Testis (tissue), 3 donors: ENCODE data around the gene TMEM42. TPM values are rescaled to one million over a fixed set of nuclear protein-coding genes. Genes with fewer than 3 reads are reported as not detected.

Experiments
- DNase-seq: peaks from one replicate; pipeline ENCODE4 v3.0.0-alpha.2; 2019
- H3K27ac ChIP-seq, 2 donors: fragments of 200-600 bp; sonication (generic); one replicate each; pipeline ENCODE4 v1.5.1; 2019
- H3K27me3 ChIP-seq: fragments of 200-600 bp; sonication (generic); one replicate; pipeline ENCODE4 v1.5.1; 2019
- H3K36me3 ChIP-seq: fragments of 200-600 bp; sonication (generic); one replicate; pipeline ENCODE4 v1.5.1; 2017; ENCODE audit warnings: low read depth; ENCODE audit errors: missing control alignments
- H3K4me1 ChIP-seq: fragments of 200-600 bp; sonication (generic); one replicate; pipeline ENCODE4 v1.5.1; 2019
- H3K4me3 ChIP-seq, 2 donors: fragments of 200-600 bp; sonication (generic); one replicate each; pipeline ENCODE4 v1.5.1; 2017 to 2019
- H3K9me3 ChIP-seq: fragments of 200-600 bp; sonication (generic); one replicate; pipeline ENCODE4 v1.5.1; 2017
- POLR2A ChIP-seq: fragments of 450-650 bp; IDR thresholded peaks from one replicate; pipeline ENCODE4 v1.6.1; 2017; ENCODE audit warnings: antibody characterized with exemption, mild to moderate bottlenecking, moderate library complexity
- WGBS, 2 donors: methylation state at CpG; one replicate each; pipeline ENCODE4 v1.1.5; 2018; 5-methylcytosine and 5-hydroxymethylcytosine counted together
- intact Hi-C: fragments of 100-400 bp; cut with DNase I; formaldehyde crosslinking; loops from one replicate; pipeline ENCODE4 v1.15.1; 2023; ENCODE audit warnings: low total_unique reads
- polyA plus RNA-seq: library from polyadenylated mRNA; stranded (reverse); fragments of 350-450 nt; fragmentation: Illumina TruSeq; extraction: RNeasy Lipid Tissue Mini Kit (QIAGEN cat#74804); gene quantifications from one replicate; pipeline ENCODE4 v1.2.3, GENCODE V29; 2014; ENCODE audit warnings: low read depth, low replicate concordance; ENCODE audit not compliant: insufficient read depth
- total RNA-seq, 2 donors: library from RNA; depleted of rRNA; stranded (reverse); fragments of >200 nt; gene quantifications; one replicate each; pipeline ENCODE4 v1.2.3, GENCODE V29; 2016
- TF ChIP-seq, protein P1 (sequence below), 3 experiments: fragments of 450-650 bp in 2 of 3; fragments of 200-600 bp in 1 of 3; sonication (generic) in 1 of 3; IDR thresholded peaks; one replicate each; pipeline ENCODE4 v1.5.1; 2016 to 2019; ENCODE audit warnings: antibody characterized with exemption in 3 of 3, mild to moderate bottlenecking in 2 of 3, moderate library complexity in 1 of 3

Gene TMEM42
- total and polyA plus RNA-seq, 3 donors from 2014 or later: 42.2 to 46.4 (median 42.2) TPM

- DNase-seq: no peak
- Histone ChIP-seq H3K4me1 (no peaks in the 10 kb centered on the region), H3K27ac (no peak overlapping the region), H3K4me3 (no peak overlapping the region), H3K9me3 (no peaks in the 10 kb centered on the region), H3K27me3 (no peaks in the 10 kb centered on the region), H3K36me3 (no peaks in the 10 kb centered on the region)
- 90 to 92% methylated on average over 4 of the region's 4 CpGs for WGBS, 2 donors
- intact Hi-C loops: no loop called here
- TF ChIP-seq, protein P1, sequence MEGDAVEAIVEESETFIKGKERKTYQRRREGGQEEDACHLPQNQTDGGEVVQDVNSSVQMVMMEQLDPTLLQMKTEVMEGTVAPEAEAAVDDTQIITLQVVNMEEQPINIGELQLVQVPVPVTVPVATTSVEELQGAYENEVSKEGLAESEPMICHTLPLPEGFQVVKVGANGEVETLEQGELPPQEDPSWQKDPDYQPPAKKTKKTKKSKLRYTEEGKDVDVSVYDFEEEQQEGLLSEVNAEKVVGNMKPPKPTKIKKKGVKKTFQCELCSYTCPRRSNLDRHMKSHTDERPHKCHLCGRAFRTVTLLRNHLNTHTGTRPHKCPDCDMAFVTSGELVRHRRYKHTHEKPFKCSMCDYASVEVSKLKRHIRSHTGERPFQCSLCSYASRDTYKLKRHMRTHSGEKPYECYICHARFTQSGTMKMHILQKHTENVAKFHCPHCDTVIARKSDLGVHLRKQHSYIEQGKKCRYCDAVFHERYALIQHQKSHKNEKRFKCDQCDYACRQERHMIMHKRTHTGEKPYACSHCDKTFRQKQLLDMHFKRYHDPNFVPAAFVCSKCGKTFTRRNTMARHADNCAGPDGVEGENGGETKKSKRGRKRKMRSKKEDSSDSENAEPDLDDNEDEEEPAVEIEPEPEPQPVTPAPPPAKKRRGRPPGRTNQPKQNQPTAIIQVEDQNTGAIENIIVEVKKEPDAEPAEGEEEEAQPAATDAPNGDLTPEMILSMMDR (IDR thresholded peaks at IDR 0.05): no peak
- TF ChIP-seq POLR2A: no peak
Observed at GRCh38 chr3:44860117-44860516, 1.6 kb upstream of the TMEM42 start.

- 0 to 1% methylated on average over 17 to 18 of the region's 25 CpGs for WGBS, 2 donors
- intact Hi-C loops: no loop called here
- Histone ChIP-seq H3K36me3 (no peaks in the 10 kb centered on the region), H3K27me3 (no peaks in the 10 kb centered on the region), H3K4me3 (peak overlapping the region; percentile 64 to 80), H3K9me3 (no peaks in the 10 kb centered on the region), H3K27ac (peak overlapping the region in 1 of 2 donors; percentile 89), H3K4me1 (no peaks in the 10 kb centered on the region)
- TF ChIP-seq, protein P1 (IDR thresholded peaks at IDR 0.05): no peak
- TF ChIP-seq POLR2A: no peak
- DNase-seq: peak; percentile 30
Observed at GRCh38 chr3:44862226-44862637, 520 bp downstream of the TMEM42 start.

DNA sequence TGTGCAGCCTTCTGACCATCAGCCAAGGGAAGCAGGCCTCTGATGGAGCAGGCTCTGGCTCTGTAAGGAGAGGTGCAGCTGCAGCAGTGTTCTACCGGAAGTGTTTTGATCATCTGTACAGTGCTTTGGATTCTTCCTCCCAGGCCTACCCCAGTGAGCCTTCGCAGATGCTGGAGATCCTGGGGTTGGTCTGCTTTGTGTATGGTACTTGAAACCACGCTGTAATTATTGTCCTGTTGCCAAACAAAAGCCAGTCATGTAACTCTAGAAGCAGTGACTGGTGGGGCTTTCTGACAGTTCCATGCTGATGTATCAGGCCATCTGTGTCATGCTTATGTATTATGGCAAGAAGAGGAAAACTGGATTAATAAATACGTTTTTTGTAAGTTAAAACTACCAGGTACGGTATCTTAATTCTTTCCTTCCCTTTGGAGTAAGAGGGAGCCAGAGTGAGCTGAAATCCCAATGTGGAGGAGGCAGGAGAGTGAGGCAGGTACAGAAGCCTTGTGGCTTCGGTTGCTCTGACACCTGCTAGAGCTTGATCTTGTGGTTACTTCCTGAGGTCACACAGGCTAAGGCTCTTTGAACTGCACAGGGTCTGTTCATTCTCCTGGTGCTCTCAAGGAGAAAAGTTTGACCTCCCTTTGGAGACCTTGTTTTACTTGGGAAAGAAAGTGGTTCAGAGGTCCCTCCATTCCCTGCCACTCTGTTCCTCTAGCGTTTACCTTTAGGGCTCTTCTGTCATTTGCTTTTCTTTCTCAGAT, 3.7 kb downstream of the TMEM42 start:
- H3K27me3 ChIP-seq: no peaks in the 10 kb centered on the region
- H3K4me1 ChIP-seq: no peaks in the 10 kb centered on the region
- H3K4me3 ChIP-seq: no peak overlapping the region
- H3K9me3 ChIP-seq: no peaks in the 10 kb centered on the region
- no peaks in the 10 kb centered on the region for H3K36me3 ChIP-seq
- no peak overlapping the region for H3K27ac ChIP-seq
- intact Hi-C loops: no loop called here
- no peak for DNase-seq
- no peak for TF ChIP-seq POLR2A
- TF ChIP-seq, protein P1 (IDR thresholded peaks at IDR 0.05): no peak
- 93 to 95% methylated on average over 5 to 7 of the region's 7 CpGs for WGBS, 2 donors

DNA sequence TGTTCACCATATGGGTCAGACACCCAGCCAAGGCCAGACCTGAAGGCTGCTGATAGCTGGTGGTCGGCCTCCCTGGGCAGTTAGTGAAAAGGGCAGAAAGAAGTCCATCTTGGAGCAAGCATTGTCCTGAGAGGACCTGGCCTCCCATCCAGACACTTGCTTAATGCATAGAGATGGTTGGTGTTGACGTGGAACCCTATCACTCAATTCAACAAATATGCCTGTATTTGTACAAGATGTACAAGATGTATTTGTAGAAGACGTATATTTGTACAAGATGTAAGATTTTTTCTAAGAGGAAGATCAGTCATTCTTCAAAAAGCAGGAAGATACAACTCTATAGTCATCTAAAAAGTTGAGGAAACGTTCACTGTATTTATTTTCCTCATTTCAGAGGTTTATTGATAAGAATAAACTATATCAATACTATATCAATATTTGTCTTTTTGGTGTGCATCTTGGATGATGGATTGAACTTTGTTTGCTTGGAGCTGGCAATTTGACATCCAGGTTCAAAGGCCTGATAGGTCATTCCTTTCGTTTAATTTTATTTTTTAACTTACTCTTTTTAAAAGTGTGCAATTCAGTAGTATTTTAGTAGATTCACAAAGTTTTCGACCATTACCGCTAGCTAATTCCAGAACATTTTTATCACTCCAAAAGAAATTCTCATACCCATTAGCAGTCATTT, 5.9 kb downstream of the TMEM42 start:
- Histone ChIP-seq H3K36me3 (no peaks in the 10 kb centered on the region), H3K9me3 (no peaks in the 10 kb centered on the region), H3K4me1 (no peaks in the 10 kb centered on the region), H3K27me3 (no peaks in the 10 kb centered on the region), H3K4me3 (no peak overlapping the region), H3K27ac (no peak overlapping the region)
- TF ChIP-seq, protein P1 (IDR thresholded peaks at IDR 0.05): no peak
- no peak for TF ChIP-seq POLR2A
- DNase-seq: no peak
- intact Hi-C loops: no loop called here
- 88 to 93% methylated on average over 6 to 7 of the region's 7 CpGs for WGBS, 2 donors
